Colonic mucosa (tissue), 4 donors: ENCODE data around the gene RNU2-63P. TPM values are rescaled to one million over a fixed set of nuclear protein-coding genes. Genes with fewer than 3 reads are reported as not detected.
"Not testable (repeated sequence)": the region's sequence is repeated elsewhere in the genome, so short reads cannot be mapped to it uniquely, and the experiment has no call there.

Experiments
- DNase-seq: peaks from one replicate; pipeline ENCODE4 v3.0.0-alpha.2; 2020
- H3K27ac ChIP-seq: fragments of 200-600 bp; one replicate; pipeline ENCODE4 v1.8.0; 2021
- H3K27me3 ChIP-seq: fragments of 200-600 bp; one replicate; pipeline ENCODE4 v1.8.0; 2021
- H3K36me3 ChIP-seq: fragments of 200-600 bp; one replicate; pipeline ENCODE4 v1.8.0; 2021
- H3K4me1 ChIP-seq: fragments of 200-600 bp; one replicate; pipeline ENCODE4 v1.8.0; 2021; ENCODE audit warnings: mild to moderate bottlenecking
- H3K4me3 ChIP-seq: fragments of 200-600 bp; one replicate; pipeline ENCODE4 v1.8.0; 2021
- H3K9ac ChIP-seq, 2 donors: one replicate each; pipeline ENCODE4 v1.7.0; 2013; ENCODE audit warnings: control low read depth in 2 of 2, low read depth in 2 of 2, low read length in 2 of 2
- H3K9me3 ChIP-seq: fragments of 200-600 bp; one replicate; pipeline ENCODE4 v1.8.0; 2021
- intact Hi-C: fragments of 100-400 bp; cut with DNase I; formaldehyde crosslinking; loops from one replicate; pipeline ENCODE4 v1.14.1; 2022
- total RNA-seq, 2 donors: library from RNA; stranded (reverse); fragmentation: NEBNext Ultra II Directional in 1 of 2; extraction: Animal tissue kit (Norgen Biotek cat#: 25700) in 1 of 2; gene quantifications; one replicate each; pipeline ENCODE4 v1.2.1, GENCODE V29; 2021
- TF ChIP-seq, protein P1 (sequence below): fragments of 200-600 bp; IDR thresholded peaks from one replicate; pipeline ENCODE4 v1.8.0; 2022; ENCODE audit warnings: antibody characterized with exemption, mild to moderate bottlenecking
- donor health status: healthy.
- donor health status: DM: no; HTN: no; CAD: no.
- donor health status: DM: no; HTN: no; CAD: no.

The RNU2-63P gene
- total RNA-seq, 2 donors from 2014 or later = 2.3 to 5.7 TPM

DNA sequence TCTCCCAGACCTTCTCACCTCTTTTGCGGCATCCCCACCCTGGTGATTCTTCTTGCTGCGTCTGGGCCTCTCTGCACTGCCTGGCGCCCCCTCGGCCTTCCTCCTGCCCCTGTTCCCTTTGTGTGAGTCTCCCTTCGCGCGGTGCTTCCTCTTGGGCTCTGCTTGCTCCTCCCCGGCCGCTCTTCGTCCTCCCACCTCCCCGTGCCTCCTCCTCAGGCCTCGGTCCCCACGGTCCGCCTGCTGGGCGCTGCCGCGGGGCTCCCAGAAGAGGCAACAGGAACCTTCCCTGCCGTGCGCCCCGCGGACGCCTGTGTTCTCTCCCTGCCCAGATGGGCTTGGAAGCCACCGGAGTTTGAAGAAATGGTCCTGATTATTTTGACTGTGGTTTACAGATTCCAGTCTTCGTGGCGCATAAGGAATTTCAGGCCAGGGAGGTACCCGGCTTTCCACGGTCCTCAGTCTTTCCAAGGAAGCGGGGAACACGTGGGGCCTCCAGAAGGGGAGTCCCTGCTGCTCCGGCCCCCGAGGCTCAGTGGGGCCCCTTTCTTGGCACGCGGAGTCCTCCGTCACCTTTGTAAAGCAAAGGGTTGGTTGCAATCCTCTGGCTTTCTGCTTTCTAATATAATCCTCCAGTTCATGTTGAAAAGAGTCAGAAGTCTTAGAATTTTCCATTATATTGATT is 13.1 kb downstream of the RNU2-63P start:
- no peak for DNase-seq
- Histone ChIP-seq H3K4me3 (no peak overlapping the region), H3K9ac (no peak overlapping the region), H3K27me3 (no peaks in the 10 kb centered on the region), H3K9me3 (no peaks in the 10 kb centered on the region), H3K27ac (no peak overlapping the region), H3K36me3 (no peaks in the 10 kb centered on the region), H3K4me1 (no peaks in the 10 kb centered on the region)
- TF ChIP-seq, protein P1, sequence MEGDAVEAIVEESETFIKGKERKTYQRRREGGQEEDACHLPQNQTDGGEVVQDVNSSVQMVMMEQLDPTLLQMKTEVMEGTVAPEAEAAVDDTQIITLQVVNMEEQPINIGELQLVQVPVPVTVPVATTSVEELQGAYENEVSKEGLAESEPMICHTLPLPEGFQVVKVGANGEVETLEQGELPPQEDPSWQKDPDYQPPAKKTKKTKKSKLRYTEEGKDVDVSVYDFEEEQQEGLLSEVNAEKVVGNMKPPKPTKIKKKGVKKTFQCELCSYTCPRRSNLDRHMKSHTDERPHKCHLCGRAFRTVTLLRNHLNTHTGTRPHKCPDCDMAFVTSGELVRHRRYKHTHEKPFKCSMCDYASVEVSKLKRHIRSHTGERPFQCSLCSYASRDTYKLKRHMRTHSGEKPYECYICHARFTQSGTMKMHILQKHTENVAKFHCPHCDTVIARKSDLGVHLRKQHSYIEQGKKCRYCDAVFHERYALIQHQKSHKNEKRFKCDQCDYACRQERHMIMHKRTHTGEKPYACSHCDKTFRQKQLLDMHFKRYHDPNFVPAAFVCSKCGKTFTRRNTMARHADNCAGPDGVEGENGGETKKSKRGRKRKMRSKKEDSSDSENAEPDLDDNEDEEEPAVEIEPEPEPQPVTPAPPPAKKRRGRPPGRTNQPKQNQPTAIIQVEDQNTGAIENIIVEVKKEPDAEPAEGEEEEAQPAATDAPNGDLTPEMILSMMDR = no peak
- intact Hi-C loops = loop anchor here (10.0 kb wide), 1 partner anchor 162 kb away; no protein-coding TSS in a partner anchor

DNA sequence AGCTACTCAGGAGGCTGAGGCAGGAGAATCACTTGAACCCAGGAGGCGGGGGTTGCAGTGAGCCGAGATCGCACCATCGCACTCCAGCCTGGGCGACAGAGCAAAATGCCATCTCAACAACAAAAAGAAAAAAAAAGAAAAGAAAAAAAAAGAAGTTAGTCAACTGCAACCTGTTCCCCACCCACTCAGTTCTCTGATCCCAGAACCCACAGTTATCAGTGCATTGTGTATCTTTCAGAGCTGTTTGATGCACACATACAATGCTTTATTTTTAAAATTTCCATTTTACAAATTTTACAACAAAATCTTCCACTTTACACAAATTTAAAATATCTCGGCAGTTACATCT is 14.0 kb downstream of the RNU2-63P start:
- H3K9me3 ChIP-seq = no peaks in the 10 kb centered on the region
- TF ChIP-seq, protein P1 = no peak
- intact Hi-C loops = loop anchor here (10.0 kb wide), 1 partner anchor 162 kb away; no protein-coding TSS in a partner anchor
- H3K27me3 ChIP-seq = no peaks in the 10 kb centered on the region
- no peak overlapping the region for H3K4me3 ChIP-seq
- no peaks in the 10 kb centered on the region for H3K36me3 ChIP-seq
- H3K4me1 ChIP-seq = no peaks in the 10 kb centered on the region
- no peak overlapping the region for H3K9ac ChIP-seq
- no peak for DNase-seq
- no peak overlapping the region for H3K27ac ChIP-seq

DNA sequence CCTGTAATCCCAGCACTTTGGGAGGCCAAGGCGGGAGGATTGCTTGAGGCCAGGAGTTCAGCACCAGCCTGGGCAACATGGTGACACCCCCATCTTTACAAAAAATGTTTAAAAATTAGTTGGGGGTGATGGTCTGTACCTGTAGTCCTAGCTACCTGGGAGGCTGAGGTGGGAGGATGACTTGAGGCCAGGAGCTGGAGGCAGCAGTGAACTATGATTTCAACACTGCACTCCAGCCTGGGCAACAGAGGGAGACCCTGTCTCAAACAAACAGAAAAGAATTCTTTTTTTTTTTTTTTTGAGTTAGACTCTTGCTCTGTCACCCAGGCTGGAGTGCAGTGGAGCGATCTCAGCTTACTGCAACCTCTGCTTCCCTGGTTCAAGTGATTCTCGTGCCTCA is 15.9 kb downstream of the RNU2-63P start:
- H3K4me1 ChIP-seq, H3K36me3 ChIP-seq: not testable (repeated sequence)

DNA sequence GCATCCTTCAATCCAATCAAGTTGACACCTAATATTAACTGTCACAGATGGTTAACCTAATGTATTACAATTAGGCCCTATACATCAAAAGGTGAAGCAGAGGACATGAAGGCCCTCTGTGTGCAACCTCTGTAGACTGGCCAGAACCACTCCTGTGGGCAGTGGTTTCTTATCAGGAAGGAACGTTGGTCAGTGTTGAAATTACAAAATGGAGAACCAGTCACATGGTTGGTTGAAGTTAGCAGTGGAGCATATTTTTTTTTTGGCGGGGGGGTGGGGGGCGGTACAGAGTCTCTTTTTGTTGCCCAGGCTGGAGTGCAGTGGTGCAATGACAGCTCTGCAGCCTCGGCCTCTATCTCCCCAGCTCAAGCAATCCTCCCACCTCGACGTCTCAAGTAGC is 19.8 kb downstream of the RNU2-63P start:
- no peak for DNase-seq
- Histone ChIP-seq H3K4me1 (no peaks in the 10 kb centered on the region), H3K36me3 (no peaks in the 10 kb centered on the region), H3K27ac (no peak overlapping the region), H3K9me3 (no peaks in the 10 kb centered on the region), H3K27me3 (no peaks in the 10 kb centered on the region), H3K4me3 (no peak overlapping the region), H3K9ac (no peak overlapping the region)
- intact Hi-C loops = no loop called here
- TF ChIP-seq, protein P1 = no peak

More for the DNA sequence above, 15.9 kb downstream of the RNU2-63P start:
- intact Hi-C loops = loop anchor here (10.0 kb wide), 1 partner anchor 164 kb away; no protein-coding TSS in a partner anchor
- H3K27me3 ChIP-seq, H3K9me3 ChIP-seq, H3K27ac ChIP-seq, H3K9ac ChIP-seq, H3K4me3 ChIP-seq, DNase-seq: not testable (repeated sequence)

DNA sequence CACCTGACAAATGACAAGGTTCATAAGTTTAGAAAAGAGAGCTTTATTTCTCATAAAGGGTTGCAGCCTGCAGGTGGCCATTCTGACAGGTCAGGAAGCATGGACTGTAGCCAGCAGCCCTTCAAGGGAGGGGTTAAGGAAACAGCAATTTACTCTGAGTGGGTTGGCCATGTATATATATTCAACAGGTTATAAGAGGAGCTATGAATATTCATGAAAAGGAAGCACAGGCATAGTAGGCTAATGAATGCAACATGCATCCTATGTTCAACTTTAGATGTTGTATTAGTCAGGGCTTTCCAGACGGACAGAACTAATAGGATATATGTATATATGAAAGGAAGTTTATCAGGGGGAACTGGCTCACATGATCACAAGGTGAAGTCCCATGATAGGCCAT is 20.6 kb downstream of the RNU2-63P start:
- intact Hi-C loops = no loop called here

DNA sequence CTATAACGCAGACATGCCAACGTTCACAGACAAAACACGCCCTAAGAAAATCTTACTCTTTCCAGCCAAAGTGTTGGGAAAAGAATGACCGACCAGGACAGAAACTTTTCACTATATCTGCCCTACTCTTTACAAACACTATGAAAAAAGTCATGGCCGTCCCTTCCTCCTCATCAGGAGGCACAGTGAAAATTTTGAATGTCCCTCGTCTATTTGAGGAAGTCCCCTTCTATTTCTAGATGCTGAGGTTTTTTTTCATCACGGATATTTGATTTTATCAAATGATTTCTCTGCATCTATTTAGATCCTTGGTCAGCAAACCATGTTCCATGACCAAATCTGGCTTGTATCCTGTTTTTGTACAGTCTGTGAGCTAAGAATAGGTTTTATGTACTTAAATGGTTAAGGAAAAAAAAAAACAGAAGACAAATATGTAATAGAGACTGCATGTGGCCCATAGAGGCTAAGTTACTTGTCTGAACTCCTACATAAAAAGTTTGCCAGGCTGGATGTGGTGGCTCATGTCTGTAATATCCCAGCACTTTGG is 22.0 kb downstream of the RNU2-63P start:
- H3K36me3 ChIP-seq, H3K9ac ChIP-seq, H3K27ac ChIP-seq, H3K9me3 ChIP-seq, H3K27me3 ChIP-seq, H3K4me3 ChIP-seq, DNase-seq, intact Hi-C loops, H3K4me1 ChIP-seq: not testable (repeated sequence)

More for the DNA sequence above, 20.6 kb downstream of the RNU2-63P start:
- Histone ChIP-seq H3K4me3 (no peak overlapping the region), H3K4me1 (no peaks in the 10 kb centered on the region), H3K27me3 (no peaks in the 10 kb centered on the region), H3K9ac (no peak overlapping the region), H3K36me3 (no peaks in the 10 kb centered on the region), H3K9me3 (no peaks in the 10 kb centered on the region), H3K27ac (no peak overlapping the region)
- DNase-seq = no peak
- TF ChIP-seq, protein P1 = no peak

DNA sequence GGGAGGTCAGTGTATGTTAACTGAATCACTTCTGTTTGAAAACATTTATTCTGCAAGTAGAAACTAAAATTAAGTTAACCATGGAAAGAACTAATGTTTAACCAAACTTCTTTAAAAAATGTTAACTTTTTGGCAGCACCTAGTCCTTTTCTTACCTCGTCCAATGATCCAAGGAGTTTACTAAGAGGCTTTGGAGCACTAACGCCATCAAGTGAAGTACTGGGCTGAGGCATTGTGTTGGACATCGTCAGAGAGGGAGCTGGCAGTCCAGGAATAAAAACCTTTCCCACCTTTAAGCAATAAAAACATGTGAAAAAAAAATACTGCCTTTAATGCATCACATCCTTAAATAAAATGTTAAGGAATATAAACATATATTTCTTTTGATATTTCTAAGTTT is 23.8 kb downstream of the RNU2-63P start:
- H3K4me1 ChIP-seq, H3K9ac ChIP-seq, H3K27ac ChIP-seq, H3K36me3 ChIP-seq, H3K27me3 ChIP-seq, intact Hi-C loops, H3K9me3 ChIP-seq, H3K4me3 ChIP-seq, DNase-seq: not testable (repeated sequence)

DNA sequence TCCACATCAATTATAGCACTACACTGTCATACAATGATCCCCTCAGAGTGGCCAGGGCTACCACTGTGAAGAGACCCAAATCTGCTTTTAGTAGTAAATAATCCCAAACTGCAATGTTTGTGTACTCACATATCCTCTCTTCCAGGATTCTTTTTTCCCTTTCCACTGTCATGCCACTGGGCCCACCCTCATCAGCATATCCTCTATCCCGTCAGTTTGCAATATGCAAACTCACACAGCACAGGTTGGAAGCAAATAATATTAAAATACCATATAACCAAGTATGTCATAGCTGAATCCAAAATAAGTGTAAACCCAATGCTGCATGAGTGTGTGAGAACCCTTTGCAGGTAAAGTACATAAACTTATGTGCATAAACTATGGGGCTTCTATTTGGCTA is 28.9 kb downstream of the RNU2-63P start:
- intact Hi-C loops, H3K9me3 ChIP-seq, DNase-seq, H3K4me3 ChIP-seq, H3K9ac ChIP-seq, H3K36me3 ChIP-seq, H3K27me3 ChIP-seq, H3K27ac ChIP-seq, H3K4me1 ChIP-seq: not testable (repeated sequence)

DNA sequence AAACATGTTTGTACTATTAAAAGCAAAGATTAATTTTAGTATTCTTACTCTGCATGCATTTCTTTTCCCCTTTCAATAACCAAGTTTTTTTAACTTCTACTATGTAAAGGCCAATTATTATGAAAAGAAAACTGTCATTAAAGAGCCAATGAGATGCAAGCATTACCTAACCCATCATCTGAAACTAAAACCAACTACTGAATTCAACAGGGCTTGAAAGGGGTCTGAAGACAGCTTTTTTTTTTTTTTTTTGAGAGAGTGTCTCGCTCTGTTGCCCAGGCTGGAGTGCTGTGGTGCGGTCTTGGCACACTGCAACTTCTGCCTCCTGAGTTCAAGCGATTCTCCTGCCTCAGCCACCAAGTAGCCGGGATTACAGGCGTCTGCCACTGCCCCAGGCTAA is 30.4 kb downstream of the RNU2-63P start:
- H3K9ac ChIP-seq, H3K4me3 ChIP-seq, intact Hi-C loops, DNase-seq, H3K27me3 ChIP-seq, H3K9me3 ChIP-seq, H3K36me3 ChIP-seq, H3K27ac ChIP-seq, H3K4me1 ChIP-seq: not testable (repeated sequence)

DNA sequence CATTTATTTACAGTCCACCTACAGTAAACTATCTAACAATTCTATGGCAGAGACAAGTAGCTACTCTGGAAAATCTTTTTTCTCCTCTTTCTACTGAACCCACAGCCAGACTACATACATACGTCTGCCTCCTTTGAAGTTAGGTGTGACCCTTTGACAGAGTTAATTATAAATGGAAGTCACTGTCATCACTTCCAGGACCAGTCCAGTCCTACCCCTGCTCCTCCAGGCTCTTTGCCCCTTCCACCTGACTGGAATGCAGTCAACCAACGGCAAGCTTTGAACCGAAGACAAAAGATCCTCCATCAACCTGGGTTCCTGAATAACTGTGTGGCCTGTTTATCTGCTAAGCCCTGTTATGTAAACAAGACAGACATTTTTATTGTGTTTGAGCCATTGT is 35.2 kb downstream of the RNU2-63P start:
- intact Hi-C loops, H3K9me3 ChIP-seq, DNase-seq: not testable (repeated sequence)

More for the DNA sequence above, 35.2 kb downstream of the RNU2-63P start:
- not testable (repeated sequence) for H3K27me3 ChIP-seq, H3K36me3 ChIP-seq, H3K4me3 ChIP-seq, H3K9ac ChIP-seq, H3K27ac ChIP-seq, H3K4me1 ChIP-seq
